Stomach (tissue), 9 donors: ENCODE measurements around the gene CD36. TPM values are rescaled to one million over a fixed set of nuclear protein-coding genes. Genes with fewer than 3 reads are reported as not detected.

Experiments used
- DNase-seq, 2 donors: peaks; one replicate each; pipeline versions ENCODE4 v3.0.0 to v3.0.0-alpha.2; 2013 to 2019
- H3K27ac ChIP-seq, 5 donors: fragments of 200-600 bp in 4 of 5; sonication (generic) in 4 of 5; one replicate each; pipeline ENCODE4 v1.5.1; 2013 to 2019; ENCODE audit warnings: mild to moderate bottlenecking in 1 of 5, moderate library complexity in 1 of 5
- H3K27me3 ChIP-seq, 3 donors: fragments of 200-600 bp; sonication (generic); one replicate each; pipeline ENCODE4 v1.5.1; 2017 to 2019; ENCODE audit warnings: mixed run types in 1 of 3
- H3K36me3 ChIP-seq, 4 donors: fragments of 200-600 bp; sonication (generic); 1 replicate in 3 of 4; 2 replicates in 1 of 4; pipeline ENCODE4 v1.5.1; 2016 to 2019
- H3K4me1 ChIP-seq, 4 donors: fragments of 200-600 bp; sonication (generic); one replicate each; pipeline ENCODE4 v1.5.1; 2016 to 2019
- H3K4me3 ChIP-seq, 4 donors: fragments of 200-600 bp; sonication (generic) in 3 of 4; one replicate each; pipeline ENCODE4 v1.5.1; 2016 to 2019; ENCODE audit warnings: mild to moderate bottlenecking in 1 of 4
- H3K9me3 ChIP-seq, 4 donors: fragments of 200-600 bp; sonication (generic); one replicate each; pipeline ENCODE4 v1.5.1; 2016 to 2019
- EP300 ChIP-seq: sonication (generic); formaldehyde crosslinking; IDR thresholded peaks from one replicate; pipeline ENCODE4 v1.6.1; 2017; ENCODE audit warnings: antibody characterized with exemption
- POLR2A ChIP-seq, 4 donors: fragments of 450-650 bp; IDR thresholded peaks; one replicate each; pipeline ENCODE4 v1.6.1; 2016; ENCODE audit warnings: antibody characterized with exemption in 4 of 4, control low read depth in 2 of 4, mild to moderate bottlenecking in 1 of 4, moderate library complexity in 1 of 4
- POLR2AphosphoS5 ChIP-seq, 3 donors: sonication (generic); formaldehyde crosslinking; IDR thresholded peaks; one replicate each; pipeline ENCODE4 v1.6.1; 2016; ENCODE audit warnings: antibody characterized with exemption in 3 of 3
- WGBS, 5 donors: extraction: QIAGEN DNeasy Blood & Tissue Kit in 3 of 5; methylation state at CpG; one replicate each; pipeline versions ENCODE4 v1.1.5 to v1.1.7; 2013 to 2018; 5-methylcytosine and 5-hydroxymethylcytosine counted together
- intact Hi-C: fragments of 100-400 bp; cut with DNase I; formaldehyde crosslinking; loops from one replicate; pipeline ENCODE4 v1.15.1; 2023; ENCODE audit warnings: low total_unique reads
- polyA plus RNA-seq, 3 donors: library from polyadenylated mRNA; stranded (reverse); fragments of 200-250 nt; gene quantifications; one replicate each; pipeline ENCODE4 v1.2.3, GENCODE V29; 2013
- total RNA-seq, 5 donors: library from RNA; depleted of rRNA; stranded (reverse); fragments of >200 nt; gene quantifications; one replicate each; pipeline versions ENCODE4 v1.1.0 to v1.2.3, GENCODE V29; 2014 to 2016
- TF ChIP-seq, protein P1 (sequence below), 7 experiments: fragments of 450-650 bp in 4 of 7; fragments of 200-600 bp in 3 of 7; sonication (generic) in 3 of 7; IDR thresholded peaks; one replicate each; pipeline ENCODE4 v1.5.1; 2016 to 2019; ENCODE audit warnings: antibody characterized with exemption in 7 of 7, control low read depth in 2 of 7, mild to moderate bottlenecking in 1 of 7
- donor health status: healthy with polysubstance abuse.
- donor health status: Bipolar disorder and iron deficiency.
- donor health status: healthy.

Gene CD36
- total and polyA plus RNA-seq, 8 donors = 5.5 to 346 (median 33.5) TPM

- H3K27me3 ChIP-seq = no peaks in the 10 kb centered on the region
- no peak overlapping the region for H3K27ac ChIP-seq
- H3K9me3 ChIP-seq = peaks cover 0 to 8% (median 0%) of the 10 kb centered on the region in 4 donors
- no peak overlapping the region for H3K4me3 ChIP-seq
- no peaks in the 10 kb centered on the region for H3K36me3 ChIP-seq
- intact Hi-C loops = no loop called here
- DNase-seq = no peak
- TF ChIP-seq EP300 (no peak), POLR2AphosphoS5 (IDR thresholded peaks at IDR 0.05) (no peak), POLR2A (IDR thresholded peaks at IDR 0.05) (no peak)
- TF ChIP-seq, protein P1, sequence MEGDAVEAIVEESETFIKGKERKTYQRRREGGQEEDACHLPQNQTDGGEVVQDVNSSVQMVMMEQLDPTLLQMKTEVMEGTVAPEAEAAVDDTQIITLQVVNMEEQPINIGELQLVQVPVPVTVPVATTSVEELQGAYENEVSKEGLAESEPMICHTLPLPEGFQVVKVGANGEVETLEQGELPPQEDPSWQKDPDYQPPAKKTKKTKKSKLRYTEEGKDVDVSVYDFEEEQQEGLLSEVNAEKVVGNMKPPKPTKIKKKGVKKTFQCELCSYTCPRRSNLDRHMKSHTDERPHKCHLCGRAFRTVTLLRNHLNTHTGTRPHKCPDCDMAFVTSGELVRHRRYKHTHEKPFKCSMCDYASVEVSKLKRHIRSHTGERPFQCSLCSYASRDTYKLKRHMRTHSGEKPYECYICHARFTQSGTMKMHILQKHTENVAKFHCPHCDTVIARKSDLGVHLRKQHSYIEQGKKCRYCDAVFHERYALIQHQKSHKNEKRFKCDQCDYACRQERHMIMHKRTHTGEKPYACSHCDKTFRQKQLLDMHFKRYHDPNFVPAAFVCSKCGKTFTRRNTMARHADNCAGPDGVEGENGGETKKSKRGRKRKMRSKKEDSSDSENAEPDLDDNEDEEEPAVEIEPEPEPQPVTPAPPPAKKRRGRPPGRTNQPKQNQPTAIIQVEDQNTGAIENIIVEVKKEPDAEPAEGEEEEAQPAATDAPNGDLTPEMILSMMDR (IDR thresholded peaks at IDR 0.05) = no peak
- no peaks in the 10 kb centered on the region for H3K4me1 ChIP-seq
Measured at GRCh38 chr7:80619741-80620140, 18.7 kb upstream of the CD36 start.

GRCh38 chr7:80622541-80622940 lies 15.9 kb upstream of the CD36 start:
- H3K4me1 ChIP-seq = no peaks in the 10 kb centered on the region
- 31 to 59% (median 48%) methylated on average over 1 of the region's 1 CpG for WGBS, 5 donors
- intact Hi-C loops = no loop called here
- no peak overlapping the region for H3K4me3 ChIP-seq
- no peaks in the 10 kb centered on the region for H3K36me3 ChIP-seq
- H3K9me3 ChIP-seq = peaks cover 0 to 8% (median 0%) of the 10 kb centered on the region in 4 donors
- no peak overlapping the region for H3K27ac ChIP-seq
- TF ChIP-seq POLR2A (IDR thresholded peaks at IDR 0.05) = no peak
- no peak for TF ChIP-seq EP300
- TF ChIP-seq, protein P1 (IDR thresholded peaks at IDR 0.05) = no peak
- DNase-seq = no peak
- H3K27me3 ChIP-seq = no peaks in the 10 kb centered on the region

GRCh38 chr7:80623503-80624252 lies 14.8 kb upstream of the CD36 start:
- Histone ChIP-seq H3K4me3 (no peak overlapping the region), H3K27ac (no peak overlapping the region), H3K9me3 (peaks cover 0 to 3% (median 0%) of the 10 kb centered on the region in 4 donors), H3K36me3 (no peaks in the 10 kb centered on the region), H3K4me1 (no peaks in the 10 kb centered on the region), H3K27me3 (no peaks in the 10 kb centered on the region)
- WGBS, 5 donors = 45 to 72% (median 57%) methylated on average over 3 of the region's 3 CpGs
- intact Hi-C loops = no loop called here
- TF ChIP-seq, protein P1 (IDR thresholded peaks at IDR 0.05) = no peak
- TF ChIP-seq POLR2A (IDR thresholded peaks at IDR 0.05) = no peak
- no peak for TF ChIP-seq POLR2AphosphoS5 (IDR thresholded peaks at IDR 0.05)
- TF ChIP-seq EP300 = no peak
- no peak for DNase-seq

GRCh38 chr7:80624763-80625162 lies 13.7 kb upstream of the CD36 start:
- TF ChIP-seq, protein P1 (IDR thresholded peaks at IDR 0.05) = no peak
- TF ChIP-seq POLR2A (IDR thresholded peaks at IDR 0.05) = no peak
- TF ChIP-seq POLR2AphosphoS5 (IDR thresholded peaks at IDR 0.05) = no peak
- TF ChIP-seq EP300 = no peak
- Histone ChIP-seq H3K36me3 (no peaks in the 10 kb centered on the region), H3K4me3 (no peak overlapping the region), H3K9me3 (no peaks in the 10 kb centered on the region), H3K27me3 (no peaks in the 10 kb centered on the region), H3K27ac (no peak overlapping the region), H3K4me1 (no peaks in the 10 kb centered on the region)
- 80 to 100% (median 90%) methylated on average over 1 of the region's 1 CpG for WGBS, 5 donors
- intact Hi-C loops = no loop called here
- no peak for DNase-seq
